NCI-H1417 (cell line): ENCODE results near the gene WDR64.
"Not testable (repeated sequence)": the region's sequence is repeated elsewhere in the genome, so short reads cannot be mapped to it uniquely, and the experiment has no call there.

Experiments
- DNase-seq, 3 experiments: peaks; one replicate each; lab custom pipeline; 2025; lab: John Stamatoyannopoulos, UW

The WDR64 gene

GRCh38 chr1:241658081-241658793 is 6.2 kb downstream of the WDR64 start:
- no peak for DNase-seq

GRCh38 chr1:241659016-241659415 is 6.9 kb downstream of the WDR64 start:
- not testable (repeated sequence) for DNase-seq

- DNase-seq: no peak
Observed at GRCh38 chr1:241660424-241660972, 8.4 kb downstream of the WDR64 start.

- no peak for DNase-seq
Observed at GRCh38 chr1:241666419-241666818, 14.3 kb downstream of the WDR64 start.

- no peak for DNase-seq
Observed at GRCh38 chr1:241672301-241672700, 20.2 kb downstream of the WDR64 start.

- DNase-seq: no peak
Observed at GRCh38 chr1:241674805-241675384, 22.8 kb downstream of the WDR64 start.

GRCh38 chr1:241675983-241676382 is 23.9 kb downstream of the WDR64 start:
- no peak for DNase-seq

- no peak for DNase-seq
Observed at GRCh38 chr1:241677201-241677600, 25.1 kb downstream of the WDR64 start.

- DNase-seq: no peak
Observed at GRCh38 chr1:241678536-241678935, 26.5 kb downstream of the WDR64 start.

GRCh38 chr1:241679404-241679803 is 27.3 kb downstream of the WDR64 start:
- DNase-seq: no peak

- DNase-seq: no peak
Observed at GRCh38 chr1:241679961-241680360, 27.9 kb downstream of the WDR64 start.

- DNase-seq: not testable (repeated sequence)
Observed at GRCh38 chr1:241681861-241682448, 29.9 kb downstream of the WDR64 start.

- DNase-seq: no peak
Observed at GRCh38 chr1:241682921-241683320, 30.8 kb downstream of the WDR64 start.

- DNase-seq: no peak
Observed at GRCh38 chr1:241684108-241684507, 32.0 kb downstream of the WDR64 start.

- DNase-seq: no peak
Observed at GRCh38 chr1:241688940-241689368, 36.9 kb downstream of the WDR64 start.

GRCh38 chr1:241695246-241696171 is 43.4 kb downstream of the WDR64 start:
- DNase-seq: no peak

GRCh38 chr1:241696172-241696814 is 44.2 kb downstream of the WDR64 start:
- no peak for DNase-seq

GRCh38 chr1:241696815-241697639 is 44.9 kb downstream of the WDR64 start:
- DNase-seq: no peak

GRCh38 chr1:241697640-241698018 is 45.5 kb downstream of the WDR64 start:
- no peak for DNase-seq

GRCh38 chr1:241698177-241698576 is 46.1 kb downstream of the WDR64 start:
- DNase-seq: no peak
